GM18517 (cell line): ENCODE measurements around the gene SESN3.
"Not testable (repeated sequence)": the region's sequence is repeated elsewhere in the genome, so short reads cannot be mapped to it uniquely, and the experiment has no call there.

ENCODE experiments used
- ATAC-seq: cut with Tn5 transposase; IDR thresholded peaks from one replicate; pipeline ENCODE4 v1.9.1; 2021; ENCODE audit warnings: mild to moderate bottlenecking, moderate library complexity; ENCODE audit not compliant: unreplicated experiment

The SESN3 gene

DNA sequence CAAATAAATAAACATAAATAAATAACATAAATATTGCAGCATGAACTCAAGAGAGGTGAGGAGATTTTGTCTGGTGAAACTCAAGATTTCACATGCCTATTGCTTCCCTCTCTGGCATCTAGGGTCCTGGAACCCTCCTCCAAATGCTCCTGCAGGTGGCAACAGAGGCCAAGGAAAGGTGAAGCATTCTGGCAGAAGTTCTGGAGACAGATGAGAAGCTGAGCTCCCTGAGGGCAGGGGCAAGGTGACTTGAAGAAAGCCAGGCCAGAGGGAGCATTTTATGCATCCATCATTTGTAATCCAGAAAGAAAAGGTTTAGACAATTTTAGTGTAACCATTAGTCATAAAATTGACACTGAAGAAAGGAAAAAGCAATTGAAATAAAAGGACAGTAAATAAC, 76.5 kb downstream of the SESN3 start:
- ATAC-seq: no peak

GRCh38 chr11:95153857-95154246, 77.2 kb downstream of the SESN3 start:
- no peak for ATAC-seq

GRCh38 chr11:95152876-95153856, 77.8 kb downstream of the SESN3 start:
- ATAC-seq: peak; percentile 26

GRCh38 chr11:95150956-95151684, 79.9 kb downstream of the SESN3 start:
- ATAC-seq: peak; percentile 78

GRCh38 chr11:95149651-95150364, 81.2 kb downstream of the SESN3 start:
- no peak for ATAC-seq

DNA sequence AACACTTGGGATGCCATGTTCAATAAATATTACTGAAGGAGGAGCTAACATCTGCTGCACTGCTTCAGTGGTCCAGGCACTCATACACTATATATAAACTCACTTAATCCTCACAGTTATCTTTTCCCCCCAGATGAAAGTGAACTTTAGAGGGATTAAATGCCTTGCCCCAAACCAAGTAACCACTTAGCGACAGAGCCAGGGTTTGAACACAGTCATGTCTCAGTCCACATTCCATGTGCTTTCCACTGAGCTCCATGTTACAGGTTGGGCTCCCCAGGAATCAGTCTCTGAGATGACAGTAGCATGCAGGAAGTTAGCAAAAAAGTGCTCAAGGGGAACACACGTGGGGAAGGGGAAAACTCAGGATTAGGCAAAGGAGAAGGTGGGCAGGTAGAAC, 82.1 kb downstream of the SESN3 start:
- no peak for ATAC-seq

- no peak for ATAC-seq
Measured at GRCh38 chr11:95148406-95148805, 82.6 kb downstream of the SESN3 start.

DNA sequence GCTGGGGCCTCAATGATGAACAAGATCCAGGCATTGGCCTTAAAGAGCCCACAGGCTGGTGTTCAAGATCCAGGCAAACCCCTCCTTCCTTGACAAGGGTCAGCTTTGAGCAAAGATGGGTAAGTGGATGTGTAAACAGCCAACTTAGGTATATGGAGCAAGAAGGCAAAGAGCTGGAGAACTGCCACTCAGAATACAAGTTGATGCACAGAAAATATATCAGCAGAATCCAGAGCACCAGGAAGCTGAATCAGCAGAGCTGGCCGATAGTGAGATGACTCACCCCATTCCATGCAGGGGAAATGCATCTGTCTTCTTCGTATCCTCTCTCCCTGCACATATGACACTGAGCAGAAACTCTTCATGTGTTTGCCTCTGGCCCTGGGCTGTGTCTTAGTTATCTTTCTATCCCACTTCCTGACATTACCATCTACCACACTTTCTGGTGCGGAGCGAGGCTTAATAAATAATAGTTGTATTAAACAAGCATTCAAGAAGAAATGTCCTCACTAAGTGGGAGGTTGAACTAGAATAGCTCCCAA, 83.6 kb downstream of the SESN3 start:
- ATAC-seq: no peak

GRCh38 chr11:95145430-95146060, 85.5 kb downstream of the SESN3 start:
- ATAC-seq: no peak

DNA sequence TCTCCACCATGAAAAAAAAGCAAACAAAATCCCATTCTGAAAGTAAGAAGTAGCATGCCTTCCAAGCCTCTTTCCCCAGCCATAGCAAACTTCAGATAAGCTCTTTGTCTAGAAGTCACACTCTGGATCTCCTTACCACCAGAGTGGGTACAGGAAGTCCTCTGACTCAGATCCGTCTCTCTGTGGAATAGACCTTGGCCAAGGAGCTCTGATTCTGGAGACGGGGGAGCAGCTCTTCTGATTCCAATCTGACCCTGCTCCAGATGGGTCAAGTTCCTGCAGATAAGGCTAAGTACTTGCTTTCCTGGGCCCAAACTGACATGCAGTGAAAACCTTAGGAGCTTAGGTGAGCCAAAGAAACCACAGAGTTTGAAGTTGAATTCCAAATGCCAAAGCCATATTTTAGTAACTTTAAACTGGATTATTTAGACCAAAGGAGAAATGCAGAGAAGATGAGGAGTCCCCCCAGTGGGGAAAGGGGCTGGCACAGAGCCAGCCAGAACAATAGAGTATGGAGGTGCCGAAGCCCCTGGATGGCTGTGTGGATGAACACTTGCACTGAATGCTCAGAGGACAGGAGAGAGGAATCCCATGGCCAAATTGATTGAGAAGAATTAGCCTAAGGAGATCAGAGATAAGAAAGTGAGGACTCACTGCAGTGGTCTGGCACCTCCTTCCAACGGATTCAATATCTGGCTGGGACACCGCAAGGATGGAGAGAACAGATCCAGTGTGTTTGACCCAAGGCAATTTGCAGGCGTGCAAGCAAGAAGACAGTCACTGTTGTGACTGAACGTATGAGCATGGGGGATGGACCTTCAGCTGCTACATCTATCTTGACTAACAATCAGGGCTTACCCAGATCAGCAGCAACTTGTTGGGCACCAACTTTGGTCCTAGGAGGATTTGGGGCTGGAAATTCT, 86.4 kb downstream of the SESN3 start:
- no peak for ATAC-seq

- no peak for ATAC-seq
Measured at GRCh38 chr11:95143106-95143681, 87.8 kb downstream of the SESN3 start.

- ATAC-seq: no peak
Measured at GRCh38 chr11:95142431-95142830, 88.6 kb downstream of the SESN3 start.

DNA sequence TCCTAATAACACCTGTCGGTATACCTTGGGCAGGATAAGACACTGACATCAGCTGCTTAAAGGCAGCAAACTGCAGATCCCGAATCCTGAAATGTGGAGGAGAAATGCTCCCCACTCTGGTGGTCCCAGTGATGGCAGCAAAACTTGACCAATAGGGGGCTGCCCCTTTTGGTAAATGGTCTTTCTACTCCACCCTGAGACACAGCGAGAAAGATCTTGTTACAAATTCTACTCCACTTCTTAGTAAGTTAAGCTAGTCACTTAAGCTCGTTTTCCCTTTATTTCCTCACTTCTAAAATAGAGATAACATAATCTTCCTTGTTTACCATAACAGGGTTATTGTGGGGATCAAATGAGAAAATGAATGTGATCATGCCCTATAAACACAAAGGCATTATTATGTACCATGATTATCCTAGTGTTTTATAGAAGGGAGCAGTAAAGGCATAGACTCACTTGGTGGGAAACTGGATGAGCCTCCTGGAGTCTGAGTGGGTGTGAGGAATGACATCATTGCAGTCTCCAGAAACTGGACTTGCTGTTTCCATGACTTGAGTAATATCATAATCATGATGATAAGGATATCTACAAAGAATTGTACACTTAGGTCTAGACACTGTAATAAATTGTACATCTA, 90.5 kb downstream of the SESN3 start:
- ATAC-seq: no peak

DNA sequence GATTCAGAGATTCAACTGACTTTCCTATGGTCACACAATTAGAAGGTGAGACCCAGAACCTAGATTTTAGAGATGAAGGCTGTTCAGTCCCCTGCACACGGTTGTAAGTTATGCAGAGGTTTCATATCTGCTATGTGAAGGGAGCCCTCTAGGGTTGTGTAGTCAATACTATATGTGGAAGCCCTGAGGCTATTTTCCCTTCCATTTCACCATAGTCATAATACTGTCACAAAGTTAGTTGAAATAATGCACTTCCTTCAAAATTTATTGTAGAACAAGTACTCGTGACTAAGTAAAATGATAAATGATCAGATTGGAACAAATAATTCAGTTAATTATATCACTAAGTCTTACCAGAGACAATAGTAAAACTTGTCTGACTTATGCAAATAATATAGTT, 92.6 kb downstream of the SESN3 start:
- peak; percentile 83 for ATAC-seq

DNA sequence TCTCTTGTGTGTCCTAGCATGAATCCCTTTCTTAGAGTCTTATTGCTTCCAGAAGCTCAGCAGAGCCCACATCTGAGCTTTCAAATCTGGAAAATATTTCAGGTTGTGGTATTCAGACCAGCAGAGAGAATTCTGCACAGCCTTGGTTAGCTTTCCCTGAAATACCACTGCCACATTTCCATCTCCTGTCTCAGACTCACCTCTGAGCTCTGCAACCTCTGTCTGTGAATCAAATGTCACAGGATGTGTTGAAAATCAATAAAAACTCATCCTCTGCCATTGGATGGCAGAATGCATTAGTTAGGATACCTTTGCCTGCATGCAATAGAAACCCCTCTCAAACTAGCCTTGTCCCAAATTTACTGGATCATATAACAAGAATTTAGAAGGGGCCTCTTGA, 93.7 kb downstream of the SESN3 start:
- no peak for ATAC-seq

GRCh38 chr11:95136747-95137146, 94.3 kb downstream of the SESN3 start:
- ATAC-seq: not testable (repeated sequence)

DNA sequence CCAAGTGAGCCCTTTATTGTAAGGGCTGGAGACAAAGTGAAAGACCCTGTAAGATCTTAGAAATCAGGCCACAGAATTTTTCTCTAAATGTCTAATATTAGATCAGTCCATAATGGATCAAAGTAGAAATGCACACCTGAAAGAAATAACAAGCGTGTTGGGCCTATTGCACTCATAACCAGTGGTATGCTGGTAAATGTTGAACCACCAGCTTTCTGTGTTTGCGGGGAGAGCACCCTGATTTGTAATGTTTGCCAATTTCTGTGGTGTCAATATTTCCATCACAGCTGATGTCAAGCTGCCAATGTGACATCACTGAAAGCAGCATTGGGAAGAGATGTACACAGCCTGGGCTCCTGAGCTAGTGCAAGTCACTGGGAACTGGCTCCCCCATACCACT, 95.1 kb downstream of the SESN3 start:
- ATAC-seq: no peak

GRCh38 chr11:95135155-95135554, 95.8 kb downstream of the SESN3 start:
- no peak for ATAC-seq

GRCh38 chr11:95134491-95134890, 96.5 kb downstream of the SESN3 start:
- ATAC-seq: no peak
